Motor neuron (in vitro differentiated cells): ENCODE measurements around the gene TMEM184C. TPM values are rescaled to one million over a fixed set of nuclear protein-coding genes. Genes with fewer than 3 reads are reported as not detected.

Experiments
- total RNA-seq, 8 experiments: library from RNA; unstranded; fragments of 300-600 nt; gene quantifications; 2 replicates each; pipeline versions ENCODE4 v1.2.3 to v1.2.4, GENCODE V29; 2022

The TMEM184C gene
- total RNA-seq, 8 experiments from 2014 or later = 23.8 to 42.8 (median 28.0) TPM

Other genes starting within 250 kb of the TMEM184C start
- 10 to 100 TPM in 2 of 8 experiments, 1 to 10 TPM in 2, under 1 TPM in 4; 0.16 to 65.9 (median 1.8) TPM for gene EDNRA, start 136.3 kb upstream of the TMEM184C start, total RNA-seq
- gene PRMT9, start 66.8 kb downstream of the TMEM184C start, total RNA-seq = 10 to 100 TPM; 10.3 to 17.7 (median 15.0) TPM
- gene ARHGAP10, start 114.7 kb downstream of the TMEM184C start, total RNA-seq = 10 to 100 TPM in 4 of 8 experiments, 1 to 10 TPM in 4; 1.6 to 16.1 (median 8.2) TPM